GM15510 (cell line): Measurements from ENCODE around the gene MYO1D.

Source experiments
- POLR2A ChIP-seq: IDR thresholded peaks from 3 replicates; pipeline ENCODE4 v1.6.1; 2011; ENCODE audit warnings: borderline replicate concordance; ENCODE audit not compliant: insufficient read length; ENCODE audit errors: extremely low read depth

The MYO1D gene

GRCh38 chr17:32514606-32515005, 362.3 kb downstream of the MYO1D start:
- no peak for TF ChIP-seq POLR2A

GRCh38 chr17:32513579-32513978, 363.3 kb downstream of the MYO1D start:
- no peak for TF ChIP-seq POLR2A

- no peak for TF ChIP-seq POLR2A
Measured at GRCh38 chr17:32512328-32512727, 364.6 kb downstream of the MYO1D start.

- no peak for TF ChIP-seq POLR2A
Measured at GRCh38 chr17:32510466-32510865, 366.5 kb downstream of the MYO1D start.

- TF ChIP-seq POLR2A = no peak
Measured at GRCh38 chr17:32508926-32509325, 368.0 kb downstream of the MYO1D start.

- no peak for TF ChIP-seq POLR2A
Measured at GRCh38 chr17:32504166-32504990, 372.5 kb downstream of the MYO1D start.

GRCh38 chr17:32503251-32504165, 373.4 kb downstream of the MYO1D start:
- no peak for TF ChIP-seq POLR2A

- TF ChIP-seq POLR2A = no peak
Measured at GRCh38 chr17:32502710-32503109, 374.2 kb downstream of the MYO1D start.

- no peak for TF ChIP-seq POLR2A
Measured at GRCh38 chr17:32502013-32502412, 374.9 kb downstream of the MYO1D start.

GRCh38 chr17:32498391-32498790, 378.5 kb downstream of the MYO1D start:
- no peak for TF ChIP-seq POLR2A

- no peak for TF ChIP-seq POLR2A
Measured at GRCh38 chr17:32497431-32498205, 379.3 kb downstream of the MYO1D start.

GRCh38 chr17:32496395-32497073, 380.4 kb downstream of the MYO1D start:
- no peak for TF ChIP-seq POLR2A

GRCh38 chr17:32495359-32496231, 381.3 kb downstream of the MYO1D start:
- TF ChIP-seq POLR2A = no peak
